ENCODE data around the gene LCAT.

LCAT gene

GRCh38 chr16:67963662-67964321 lies 19.9 kb upstream of the LCAT start:
- no peaks in the 10 kb centered on the region for H3K27me3 Mint-ChIP-seq
- peaks cover 2% of the 10 kb centered on the region for H3K36me3 Mint-ChIP-seq
- H3K4me3 Mint-ChIP-seq: no peak overlapping the region
- ATAC-seq (ENCODE audit: low read depth): no peak
- H3K27ac Mint-ChIP-seq: no peak overlapping the region
- no peaks in the 10 kb centered on the region for H3K9me3 Mint-ChIP-seq
- DNase-seq (ENCODE audit: low spot score in 2 of 2): no peak
- peaks cover 12% of the 10 kb centered on the region for H3K4me1 Mint-ChIP-seq

- DNase-seq (ENCODE audit: low spot score in 2 of 2) (no peak), ATAC-seq (ENCODE audit: low read depth) (no peak)
- no peaks in the 10 kb centered on the region for H3K27me3 Mint-ChIP-seq
- no peak overlapping the region for H3K4me3 Mint-ChIP-seq
- no peaks in the 10 kb centered on the region for H3K9me3 Mint-ChIP-seq
- H3K36me3 Mint-ChIP-seq: peaks cover 5% of the 10 kb centered on the region
- no peak overlapping the region for H3K27ac Mint-ChIP-seq
- peaks cover 12% of the 10 kb centered on the region for H3K4me1 Mint-ChIP-seq
These were observed 19.4 kb upstream of the LCAT start for GRCh38 chr16:67963292-67963661.

GRCh38 chr16:67962135-67962534 lies 18.2 kb upstream of the LCAT start:
- no peak for DNase-seq (ENCODE audit: low spot score in 2 of 2)
- peaks cover 5% of the 10 kb centered on the region for H3K4me1 Mint-ChIP-seq
- H3K27ac Mint-ChIP-seq: no peak overlapping the region
- H3K4me3 Mint-ChIP-seq: no peak overlapping the region
- H3K27me3 Mint-ChIP-seq: no peaks in the 10 kb centered on the region
- H3K9me3 Mint-ChIP-seq: no peaks in the 10 kb centered on the region
- H3K36me3 Mint-ChIP-seq: peaks cover 6% of the 10 kb centered on the region
- no peak for ATAC-seq (ENCODE audit: low read depth)

DNA sequence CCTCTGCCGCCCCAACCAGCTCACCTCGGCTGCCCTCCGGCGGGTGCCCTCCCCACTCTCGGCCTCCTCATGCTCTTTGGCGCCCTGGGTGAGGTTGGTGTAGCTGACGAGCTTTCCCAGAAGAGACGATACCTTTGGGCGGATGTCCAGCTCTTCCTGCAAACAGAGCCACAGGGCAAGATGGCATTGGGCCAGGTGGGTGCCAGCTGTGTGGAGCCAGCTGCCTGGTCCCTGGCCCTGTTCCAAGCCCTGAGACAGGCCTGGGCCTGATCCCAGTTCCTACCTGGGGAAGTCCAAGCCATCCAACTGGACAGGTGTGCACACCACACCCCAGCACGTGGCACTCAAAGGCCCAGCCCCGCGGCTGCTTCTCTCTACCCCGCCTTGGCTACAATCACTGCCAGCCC lies 17.6 kb upstream of the LCAT start:
- H3K4me1 Mint-ChIP-seq: peaks cover 3% of the 10 kb centered on the region
- H3K36me3 Mint-ChIP-seq: peaks cover 6% of the 10 kb centered on the region
- H3K9me3 Mint-ChIP-seq: no peaks in the 10 kb centered on the region
- no peak overlapping the region for H3K27ac Mint-ChIP-seq
- no peak for DNase-seq (ENCODE audit: low spot score in 2 of 2)
- no peaks in the 10 kb centered on the region for H3K27me3 Mint-ChIP-seq
- no peak for ATAC-seq (ENCODE audit: low read depth)
- H3K4me3 Mint-ChIP-seq: no peak overlapping the region

- DNase-seq (ENCODE audit: low spot score in 2 of 2): no peak
- Mint-ChIP-seq H3K27me3 (no peaks in the 10 kb centered on the region), H3K27ac (no peak overlapping the region), H3K4me3 (no peak overlapping the region), H3K4me1 (peaks cover under 1% of the 10 kb centered on the region), H3K36me3 (peaks cover 6% of the 10 kb centered on the region), H3K9me3 (no peaks in the 10 kb centered on the region)
- ATAC-seq (ENCODE audit: low read depth): no peak
These were observed 15.8 kb upstream of the LCAT start for GRCh38 chr16:67959536-67960329.

GRCh38 chr16:67957622-67958021 lies 13.7 kb upstream of the LCAT start:
- no peaks in the 10 kb centered on the region for H3K9me3 Mint-ChIP-seq
- H3K27me3 Mint-ChIP-seq: no peaks in the 10 kb centered on the region
- H3K4me1 Mint-ChIP-seq: no peaks in the 10 kb centered on the region
- H3K4me3 Mint-ChIP-seq: no peak overlapping the region
- H3K36me3 Mint-ChIP-seq: peaks cover 6% of the 10 kb centered on the region
- no peak for DNase-seq (ENCODE audit: low spot score in 2 of 2)
- H3K27ac Mint-ChIP-seq: no peak overlapping the region
- no peak for ATAC-seq (ENCODE audit: low read depth)

GRCh38 chr16:67954421-67955196 lies 10.7 kb upstream of the LCAT start:
- DNase-seq (ENCODE audit: low spot score in 2 of 2): no peak

GRCh38 chr16:67953641-67954375 lies 9.9 kb upstream of the LCAT start:
- H3K36me3 Mint-ChIP-seq: peaks cover 4% of the 10 kb centered on the region
- H3K27me3 Mint-ChIP-seq: no peaks in the 10 kb centered on the region
- H3K4me1 Mint-ChIP-seq: no peaks in the 10 kb centered on the region
- H3K4me3 Mint-ChIP-seq: no peak overlapping the region
- no peak overlapping the region for H3K27ac Mint-ChIP-seq
- ATAC-seq (ENCODE audit: low read depth): no peak
- no peak for DNase-seq (ENCODE audit: low spot score in 2 of 2)
- no peaks in the 10 kb centered on the region for H3K9me3 Mint-ChIP-seq

More at GRCh38 chr16:67954421-67955196, 10.7 kb upstream of the LCAT start:
- Mint-ChIP-seq H3K4me3 (no peak overlapping the region), H3K27me3 (no peaks in the 10 kb centered on the region), H3K36me3 (peaks cover 4% of the 10 kb centered on the region), H3K9me3 (no peaks in the 10 kb centered on the region), H3K27ac (no peak overlapping the region), H3K4me1 (no peaks in the 10 kb centered on the region)
- ATAC-seq (ENCODE audit: low read depth): no peak

GRCh38 chr16:67951485-67951884 lies 7.6 kb upstream of the LCAT start:
- H3K27ac Mint-ChIP-seq: no peak overlapping the region
- ATAC-seq (ENCODE audit: low read depth): no peak
- H3K27me3 Mint-ChIP-seq: no peaks in the 10 kb centered on the region
- no peaks in the 10 kb centered on the region for H3K36me3 Mint-ChIP-seq
- H3K4me1 Mint-ChIP-seq: no peaks in the 10 kb centered on the region
- H3K9me3 Mint-ChIP-seq: no peaks in the 10 kb centered on the region
- H3K4me3 Mint-ChIP-seq: no peak overlapping the region
- DNase-seq (ENCODE audit: low spot score in 2 of 2): no peak

GRCh38 chr16:67950335-67950843 lies 6.5 kb upstream of the LCAT start:
- H3K4me1 Mint-ChIP-seq: no peaks in the 10 kb centered on the region
- H3K36me3 Mint-ChIP-seq: peaks cover 2% of the 10 kb centered on the region
- H3K4me3 Mint-ChIP-seq: no peak overlapping the region
- DNase-seq (ENCODE audit: low spot score in 2 of 2) (no peak), ATAC-seq (ENCODE audit: low read depth) (no peak)
- no peak overlapping the region for H3K27ac Mint-ChIP-seq
- H3K27me3 Mint-ChIP-seq: no peaks in the 10 kb centered on the region
- no peaks in the 10 kb centered on the region for H3K9me3 Mint-ChIP-seq

- no peak overlapping the region for H3K4me3 Mint-ChIP-seq
- no peaks in the 10 kb centered on the region for H3K4me1 Mint-ChIP-seq
- no peaks in the 10 kb centered on the region for H3K27me3 Mint-ChIP-seq
- peaks cover 2% of the 10 kb centered on the region for H3K36me3 Mint-ChIP-seq
- H3K27ac Mint-ChIP-seq: no peak overlapping the region
- DNase-seq (ENCODE audit: low spot score in 2 of 2): no peak
- no peaks in the 10 kb centered on the region for H3K9me3 Mint-ChIP-seq
- ATAC-seq (ENCODE audit: low read depth): no peak
These were observed 5.7 kb upstream of the LCAT start for GRCh38 chr16:67949645-67950044.

DNA sequence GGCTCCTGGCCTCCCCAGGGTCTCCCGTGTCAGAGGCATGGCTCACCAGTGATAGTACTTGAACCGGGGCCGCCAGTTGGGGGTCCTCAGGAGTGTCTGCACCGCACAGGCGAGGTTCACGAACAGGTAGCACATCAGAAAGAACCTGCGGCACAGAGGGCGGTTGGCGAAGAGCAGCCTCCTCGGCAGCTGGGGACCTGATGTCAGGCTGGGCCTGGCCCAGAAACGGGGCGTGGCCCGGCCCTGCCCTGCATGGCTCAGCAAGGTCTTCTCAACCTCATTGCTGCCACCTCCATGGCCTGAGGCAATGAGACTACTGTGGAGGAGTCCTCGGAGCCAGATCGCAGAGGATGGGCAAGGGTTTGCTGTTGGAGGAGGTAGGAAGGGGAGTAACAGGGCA lies 4.1 kb upstream of the LCAT start:
- Mint-ChIP-seq H3K27me3 (no peaks in the 10 kb centered on the region), H3K4me3 (no peak overlapping the region), H3K36me3 (peaks cover 2% of the 10 kb centered on the region), H3K9me3 (no peaks in the 10 kb centered on the region), H3K27ac (no peak overlapping the region), H3K4me1 (no peaks in the 10 kb centered on the region)
- ATAC-seq (ENCODE audit: low read depth) (no peak), DNase-seq (ENCODE audit: low spot score in 2 of 2) (no peak)

GRCh38 chr16:67946966-67947558 lies 3.1 kb upstream of the LCAT start:
- Mint-ChIP-seq H3K36me3 (peaks cover 2% of the 10 kb centered on the region), H3K27me3 (no peaks in the 10 kb centered on the region), H3K9me3 (no peaks in the 10 kb centered on the region), H3K4me3 (no peak overlapping the region), H3K27ac (no peak overlapping the region), H3K4me1 (peaks cover 2% of the 10 kb centered on the region)
- ATAC-seq (ENCODE audit: low read depth): no peak
- no peak for DNase-seq (ENCODE audit: low spot score in 2 of 2)

Data from memory B cell (primary cell).